Mesenteric fat pad (tissue), 1 donor: ENCODE measurements around the gene EIF4E. TPM values are rescaled to one million over a fixed set of nuclear protein-coding genes. Genes with fewer than 3 reads are reported as not detected.
"Not testable (repeated sequence)": the region's sequence is repeated elsewhere in the genome, so short reads cannot be mapped to it uniquely, and the experiment has no call there.

Experiments
- DNase-seq: peaks from one replicate; pipeline ENCODE4 v3.0.0-alpha.2; 2020; ENCODE audit warnings: low spot score
- long read RNA-seq: library from polyadenylated mRNA; unstranded; transcript quantifications from one replicate; pipeline ENCODE4 v2.0.0, GENCODE V29; 2020
- total RNA-seq: library from RNA; stranded (reverse); fragmentation: NEBNext Ultra II Directional; extraction: Animal tissue kit (Norgen Biotek cat#: 25700); gene quantifications from one replicate; pipeline ENCODE4 v1.2.1, GENCODE V29; 2021
- donor health status: DM: yes; HTN: yes; CAD: no.

EIF4E gene
- total RNA-seq = 78.9 TPM
- long read RNA-seq, full-length matches to known transcripts = 82 of 97 reads
- long read RNA-seq, partial matches to known transcripts = 8 of 97 reads
- long read RNA-seq, other reads (novel, unspliced or antisense) = 7 of 97 reads

- DNase-seq = peak; percentile 97
Observed at GRCh38 chr4:98928505-98929340, at the start of gene EIF4E. Gene EIF4E (minus strand): TSS chr4:98929133. CDS start chr4:98929112, 21 bp downstream.

- DNase-seq = no peak
Observed at GRCh38 chr4:98977557-98977956, 48.6 kb upstream of the EIF4E start.

GRCh38 chr4:98976716-98977115 lies 47.8 kb upstream of the EIF4E start:
- DNase-seq = no peak

- no peak for DNase-seq
Observed at GRCh38 chr4:98969878-98970785, 41.2 kb upstream of the EIF4E start.

- DNase-seq = no peak
Observed at GRCh38 chr4:98967786-98968329, 38.9 kb upstream of the EIF4E start.

GRCh38 chr4:98966926-98967325 lies 38.0 kb upstream of the EIF4E start:
- DNase-seq = no peak

GRCh38 chr4:98963538-98964433 lies 34.9 kb upstream of the EIF4E start:
- no peak for DNase-seq

GRCh38 chr4:98961770-98962169 lies 32.8 kb upstream of the EIF4E start:
- no peak for DNase-seq

GRCh38 chr4:98959411-98959810 lies 30.5 kb upstream of the EIF4E start:
- DNase-seq = no peak

- DNase-seq = no peak
Observed at GRCh38 chr4:98958065-98958464, 29.1 kb upstream of the EIF4E start.

GRCh38 chr4:98955229-98955628 lies 26.3 kb upstream of the EIF4E start:
- DNase-seq = no peak

GRCh38 chr4:98951710-98952109 lies 22.8 kb upstream of the EIF4E start:
- DNase-seq = no peak

GRCh38 chr4:98950925-98951324 lies 22.0 kb upstream of the EIF4E start:
- no peak for DNase-seq

GRCh38 chr4:98946359-98946758 lies 17.4 kb upstream of the EIF4E start:
- DNase-seq = no peak

GRCh38 chr4:98945297-98945850 lies 16.4 kb upstream of the EIF4E start:
- DNase-seq = no peak

- no peak for DNase-seq
Observed at GRCh38 chr4:98939892-98940298, 11.0 kb upstream of the EIF4E start.

GRCh38 chr4:98939438-98939837 lies 10.5 kb upstream of the EIF4E start:
- DNase-seq = no peak

- DNase-seq = no peak
Observed at GRCh38 chr4:98937986-98938720, 9.2 kb upstream of the EIF4E start.

GRCh38 chr4:98935633-98936032 lies 6.7 kb upstream of the EIF4E start:
- DNase-seq = no peak

GRCh38 chr4:98934851-98935250 lies 5.9 kb upstream of the EIF4E start:
- not testable (repeated sequence) for DNase-seq
